GM19240 (cell line): ENCODE measurements around the gene RSF1.
A peak's percentile ranks its signal among the peaks of the same experiment; 100 is the strongest.
"Not testable (repeated sequence)": the region's sequence is repeated elsewhere in the genome, so short reads cannot be mapped to it uniquely, and the experiment has no call there.

Source experiments
- DNase-seq: peaks from one replicate; pipeline ENCODE4 v3.0.0; 2011; ENCODE audit warnings: low spot score; ENCODE audit not compliant: insufficient read length

RSF1 gene

GRCh38 chr11:77690649-77691048 is 129.9 kb downstream of the RSF1 start:
- DNase-seq: no peak

- DNase-seq: no peak
Measured at GRCh38 chr11:77687088-77687487, 133.4 kb downstream of the RSF1 start.

- DNase-seq: no peak
Measured at GRCh38 chr11:77677138-77677537, 143.4 kb downstream of the RSF1 start.

GRCh38 chr11:77672264-77672663 is 148.3 kb downstream of the RSF1 start:
- no peak for DNase-seq

- DNase-seq: no peak
Measured at GRCh38 chr11:77669848-77670511, 150.5 kb downstream of the RSF1 start.

- DNase-seq: no peak
Measured at GRCh38 chr11:77668760-77669159, 151.8 kb downstream of the RSF1 start.

- DNase-seq: no peak
Measured at GRCh38 chr11:77665240-77665965, 155.1 kb downstream of the RSF1 start.

- no peak for DNase-seq
Measured at GRCh38 chr11:77661670-77662069, 158.9 kb downstream of the RSF1 start.

- no peak for DNase-seq
Measured at GRCh38 chr11:77660947-77661346, 159.6 kb downstream of the RSF1 start.

- no peak for DNase-seq
Measured at GRCh38 chr11:77658213-77659013, 162.1 kb downstream of the RSF1 start.

GRCh38 chr11:77656362-77656761 is 164.2 kb downstream of the RSF1 start:
- no peak for DNase-seq

- DNase-seq: no peak
Measured at GRCh38 chr11:77654770-77655434, 165.6 kb downstream of the RSF1 start.

GRCh38 chr11:77650123-77650522 is 170.4 kb downstream of the RSF1 start:
- DNase-seq: no peak

- no peak for DNase-seq
Measured at GRCh38 chr11:77647654-77648305, 172.7 kb downstream of the RSF1 start.

- no peak for DNase-seq
Measured at GRCh38 chr11:77644887-77645286, 175.6 kb downstream of the RSF1 start.

GRCh38 chr11:77642228-77642627 is 178.3 kb downstream of the RSF1 start:
- DNase-seq: no peak

GRCh38 chr11:77637345-77638165 is 183.0 kb downstream of the RSF1 start, which contains the start of gene CLNS1A:
TSS of gene CLNS1A (minus strand) at chr11:77637794. CDS start at chr11:77637714, 80 bp downstream.
- peak; percentile 19 for DNase-seq

- no peak for DNase-seq
Measured at GRCh38 chr11:77636731-77637344, 183.7 kb downstream of the RSF1 start.

- DNase-seq: not testable (repeated sequence)
Measured at GRCh38 chr11:77633926-77634325, 186.6 kb downstream of the RSF1 start.
